ENCODE measurements around the gene ERN1.

Gene ERN1

DNA sequence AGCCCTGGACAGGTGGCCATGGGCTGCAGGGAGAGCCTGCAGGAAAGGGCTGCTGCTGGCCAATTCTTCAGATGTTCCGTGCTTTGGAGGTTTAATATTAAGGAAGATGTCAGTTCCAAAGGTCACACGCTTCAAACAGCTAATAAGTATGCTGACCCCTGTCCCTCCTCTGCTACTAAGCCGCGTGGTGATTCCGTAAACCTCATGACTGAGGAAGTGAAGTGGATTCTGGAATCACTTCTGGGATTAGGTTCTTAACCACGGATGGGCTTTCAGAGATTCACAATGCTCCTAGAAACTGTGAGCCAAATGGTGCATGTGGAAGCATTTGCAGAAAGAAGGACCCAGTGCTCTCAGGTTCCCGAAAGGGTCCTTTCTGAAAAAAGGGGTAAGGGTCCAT is 28.5 kb upstream of the ERN1 start:
- DNase-seq (ENCODE audit: low read depth in 4 of 4, low spot score in 1 of 4) = no peak

DNA sequence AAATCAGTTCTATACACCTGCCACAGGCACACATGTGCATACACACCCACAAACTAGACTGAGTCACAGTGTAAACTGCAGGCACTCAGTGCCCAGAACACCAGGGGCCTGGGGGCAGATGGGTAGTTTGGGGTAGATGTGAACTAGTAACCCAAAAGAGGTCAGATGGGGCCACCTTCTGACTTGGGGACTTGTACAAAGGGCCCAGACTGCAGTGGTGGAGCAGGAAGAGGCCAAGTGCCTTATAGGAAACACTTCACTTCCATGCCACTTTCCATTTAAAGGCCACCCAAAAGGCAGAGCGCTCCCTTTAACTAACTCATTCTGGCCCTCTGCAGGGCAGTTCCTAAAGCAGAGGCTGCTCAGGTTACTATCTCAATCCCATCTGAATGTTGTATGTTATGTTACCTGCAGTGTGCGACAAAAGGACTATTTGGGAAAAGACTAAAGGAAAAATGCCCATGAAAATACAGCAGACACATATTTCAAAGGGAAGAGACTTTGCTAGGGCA is 27.8 kb upstream of the ERN1 start:
- DNase-seq (ENCODE audit: low read depth in 4 of 4, low spot score in 1 of 4) = no peak

DNA sequence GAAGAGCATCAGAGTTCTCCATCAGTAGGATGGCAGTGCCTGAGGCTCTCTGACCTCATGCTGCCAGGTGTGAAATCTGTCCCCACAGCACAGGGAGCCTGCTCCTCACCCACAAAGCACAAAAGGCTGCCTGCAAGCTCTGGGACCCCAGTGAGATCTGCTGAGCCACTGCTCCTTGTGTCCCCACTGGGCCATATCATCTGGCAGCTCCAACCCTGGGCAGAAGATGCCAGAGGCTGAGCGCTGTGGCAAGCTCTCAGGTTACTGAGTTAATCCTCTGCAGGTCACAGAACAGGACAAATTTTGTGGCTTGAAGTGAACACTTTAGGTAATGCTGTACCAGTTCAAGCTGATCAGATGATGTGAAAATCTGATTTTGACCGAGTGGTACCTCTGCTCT is 26.7 kb upstream of the ERN1 start:
- DNase-seq (ENCODE audit: low read depth in 4 of 4, low spot score in 1 of 4) = no peak

DNA sequence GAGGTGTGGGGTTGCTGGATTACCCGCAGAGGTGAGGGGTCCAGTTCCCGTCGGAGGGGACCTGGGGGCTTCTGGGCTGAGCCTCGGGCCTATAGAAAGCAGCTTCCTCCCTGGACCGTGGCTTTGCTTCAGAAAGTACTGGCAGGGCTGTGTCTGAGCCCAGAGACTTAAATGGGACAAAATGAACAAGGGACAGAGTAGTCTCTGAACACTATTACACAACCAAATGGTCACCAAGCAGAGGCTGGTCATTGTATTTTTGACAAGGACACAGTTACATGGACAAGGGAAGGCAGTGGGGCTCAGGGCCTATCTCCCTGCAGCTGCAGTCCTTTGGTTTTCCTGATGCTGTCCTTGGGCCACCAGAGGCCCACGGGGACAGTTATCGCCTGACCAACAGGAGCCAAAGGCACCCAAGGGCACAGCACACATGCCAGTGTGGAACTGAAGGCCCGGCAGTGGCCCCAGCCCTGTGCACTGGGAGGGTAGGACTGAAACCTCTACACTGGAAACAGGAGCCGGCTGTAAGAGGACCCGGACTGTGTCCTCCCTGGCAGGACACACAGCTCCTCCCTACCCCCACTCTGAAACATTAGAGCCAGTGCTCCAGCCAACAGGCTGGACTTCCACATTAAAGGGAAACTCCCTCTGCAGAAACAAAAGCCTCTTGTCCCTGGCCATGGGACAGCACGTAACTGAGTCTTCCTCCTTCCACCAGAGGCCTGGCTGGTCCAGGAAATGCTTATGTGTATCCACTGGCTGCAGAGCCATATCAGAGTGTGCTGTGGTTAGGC is 26.0 kb upstream of the ERN1 start:
- no peak for DNase-seq (ENCODE audit: low read depth in 4 of 4, low spot score in 1 of 4)

DNA sequence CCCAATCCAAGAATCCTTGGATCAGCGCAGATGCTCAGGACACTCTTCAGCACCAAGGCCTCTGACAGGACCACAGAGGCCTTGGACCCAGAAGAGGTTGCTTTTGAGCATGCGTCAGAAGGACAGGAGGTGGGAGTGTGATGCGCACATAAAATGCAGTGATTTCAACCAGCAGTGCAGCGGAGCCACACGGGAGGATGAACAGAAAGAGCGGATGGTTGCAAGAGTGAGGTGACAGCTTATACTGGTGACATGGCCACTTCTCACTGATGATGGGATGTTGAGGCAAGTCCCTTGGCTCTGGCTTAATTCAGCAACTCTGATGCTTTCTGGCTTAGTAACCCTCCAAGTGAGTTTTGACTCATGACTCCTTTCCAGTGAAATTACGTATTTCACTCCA is 25.2 kb upstream of the ERN1 start:
- DNase-seq (ENCODE audit: low read depth in 4 of 4, low spot score in 1 of 4) = no peak

DNA sequence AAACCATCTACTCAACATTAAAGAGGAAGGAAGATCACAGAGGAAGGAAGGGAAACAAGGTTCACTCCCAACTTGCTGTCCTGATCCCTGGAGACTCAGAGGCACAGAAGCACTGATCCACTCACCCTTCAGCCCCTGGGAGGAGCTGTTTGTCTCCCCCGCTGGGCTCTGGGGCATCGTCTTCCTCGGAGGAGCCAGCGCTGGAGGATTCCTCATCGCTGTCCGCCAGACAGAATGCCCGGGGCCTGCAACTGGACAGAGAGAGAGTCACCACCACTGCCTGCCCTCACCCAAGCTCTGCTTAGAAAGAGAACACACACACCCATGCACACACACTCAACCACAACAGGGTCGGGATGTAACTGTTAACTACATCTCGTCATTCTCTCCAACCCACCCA is 24.8 kb upstream of the ERN1 start:
- DNase-seq (ENCODE audit: low read depth in 4 of 4, low spot score in 1 of 4) = no peak

DNA sequence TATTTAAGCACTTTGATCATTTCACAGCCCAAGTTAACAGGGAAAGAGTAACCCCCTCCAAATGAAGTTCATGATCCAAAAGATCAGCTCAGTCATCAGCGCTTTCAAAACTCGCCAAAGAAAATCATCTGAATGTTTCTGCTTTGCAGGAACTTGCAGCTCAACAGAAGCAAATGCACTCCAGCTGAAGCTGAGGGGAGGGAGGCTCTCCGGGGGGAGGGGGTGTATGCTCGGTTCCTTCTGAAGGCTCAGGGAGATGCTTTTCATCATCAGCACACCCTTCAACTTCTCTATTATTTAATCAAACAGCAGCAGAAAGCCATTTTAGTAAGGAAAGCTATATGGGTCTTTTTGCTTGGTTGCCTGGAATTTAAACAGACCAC is 24.4 kb upstream of the ERN1 start:
- no peak for DNase-seq (ENCODE audit: low read depth in 4 of 4, low spot score in 1 of 4)

DNA sequence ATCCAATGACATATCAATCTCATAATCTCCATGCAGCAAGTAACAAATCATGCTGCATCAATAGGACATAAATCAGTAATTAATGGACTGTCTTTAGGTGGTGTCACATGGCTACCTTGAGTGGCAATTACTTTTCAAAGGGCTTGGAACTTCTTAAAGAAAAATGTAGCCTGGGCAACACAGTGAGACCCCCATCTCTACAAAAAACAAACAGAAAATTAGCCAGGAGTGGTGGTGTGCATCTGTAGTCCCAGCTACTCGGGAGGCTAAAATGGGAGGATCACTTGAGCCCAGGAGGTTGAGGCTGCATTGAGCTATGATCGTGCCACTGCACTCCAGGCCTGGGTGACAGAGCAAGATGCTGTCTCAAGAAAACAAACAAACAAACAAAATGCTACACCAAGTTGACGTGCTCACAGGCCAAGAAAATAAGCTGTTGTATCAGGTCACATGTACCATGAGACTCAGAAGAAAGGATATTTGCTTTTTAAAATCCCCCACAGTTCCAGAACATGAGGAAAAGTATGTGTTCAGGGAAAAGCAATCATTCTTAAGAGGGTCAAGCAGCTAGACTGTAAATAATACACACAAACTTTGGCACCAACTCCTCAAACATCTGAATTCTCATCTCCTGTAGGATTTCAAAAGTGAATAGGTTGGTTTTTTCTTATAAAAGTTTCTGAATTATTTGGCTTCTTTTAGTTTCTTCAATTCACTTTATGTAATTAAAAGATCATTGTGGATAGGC is 23.8 kb upstream of the ERN1 start:
- no peak for DNase-seq (ENCODE audit: low read depth in 4 of 4, low spot score in 1 of 4)

DNA sequence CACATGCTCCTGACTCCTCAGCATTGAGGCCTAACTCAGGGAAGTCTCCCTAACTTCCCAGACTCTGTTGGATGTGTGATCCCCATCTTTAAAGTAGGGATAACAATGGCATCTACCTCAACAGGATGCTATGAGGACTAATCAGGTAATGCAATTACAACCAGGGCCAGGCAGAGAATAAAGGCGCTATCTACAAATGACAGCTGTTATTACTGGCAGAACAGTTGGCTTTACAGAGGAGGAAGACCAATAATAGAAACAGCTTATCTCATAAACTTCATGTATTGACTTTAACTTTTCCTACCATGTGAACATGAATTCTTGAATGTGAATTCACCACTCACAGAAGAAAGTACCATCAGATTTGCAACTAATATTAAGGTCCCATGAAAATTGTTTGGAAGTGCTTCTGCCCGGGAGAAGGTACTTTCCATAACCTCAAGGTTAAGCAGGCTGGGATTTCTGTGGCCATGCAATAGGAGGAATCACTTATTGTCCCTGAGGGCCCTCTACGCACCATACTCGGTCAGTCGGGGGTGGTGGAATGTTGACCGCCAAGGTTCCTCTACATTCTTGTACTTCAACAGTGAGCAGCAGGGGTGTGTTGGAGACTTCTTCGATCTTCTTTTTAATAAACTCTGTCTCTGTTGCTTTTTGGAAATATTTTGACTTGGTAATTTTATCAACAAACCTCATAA is 22.6 kb upstream of the ERN1 start:
- no peak for DNase-seq (ENCODE audit: low read depth in 4 of 4, low spot score in 1 of 4)

DNA sequence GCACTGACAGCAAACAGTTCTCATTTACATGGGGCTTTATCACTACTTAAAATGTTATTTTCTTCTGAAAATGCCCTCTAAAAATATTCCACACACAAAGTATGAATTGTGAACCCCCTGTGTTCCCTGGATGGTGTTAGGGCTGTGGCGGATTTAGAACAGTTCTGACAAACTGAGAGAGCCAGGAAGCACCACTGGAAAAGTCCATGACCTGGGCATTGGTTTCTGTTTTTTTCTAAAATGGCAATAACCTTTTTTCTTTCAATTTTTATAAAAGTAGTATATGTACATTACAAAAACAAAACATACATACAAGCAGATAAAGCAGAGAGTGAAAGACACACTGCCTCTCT is 21.0 kb upstream of the ERN1 start:
- DNase-seq (ENCODE audit: low read depth in 4 of 4, low spot score in 1 of 4) = no peak

DNA sequence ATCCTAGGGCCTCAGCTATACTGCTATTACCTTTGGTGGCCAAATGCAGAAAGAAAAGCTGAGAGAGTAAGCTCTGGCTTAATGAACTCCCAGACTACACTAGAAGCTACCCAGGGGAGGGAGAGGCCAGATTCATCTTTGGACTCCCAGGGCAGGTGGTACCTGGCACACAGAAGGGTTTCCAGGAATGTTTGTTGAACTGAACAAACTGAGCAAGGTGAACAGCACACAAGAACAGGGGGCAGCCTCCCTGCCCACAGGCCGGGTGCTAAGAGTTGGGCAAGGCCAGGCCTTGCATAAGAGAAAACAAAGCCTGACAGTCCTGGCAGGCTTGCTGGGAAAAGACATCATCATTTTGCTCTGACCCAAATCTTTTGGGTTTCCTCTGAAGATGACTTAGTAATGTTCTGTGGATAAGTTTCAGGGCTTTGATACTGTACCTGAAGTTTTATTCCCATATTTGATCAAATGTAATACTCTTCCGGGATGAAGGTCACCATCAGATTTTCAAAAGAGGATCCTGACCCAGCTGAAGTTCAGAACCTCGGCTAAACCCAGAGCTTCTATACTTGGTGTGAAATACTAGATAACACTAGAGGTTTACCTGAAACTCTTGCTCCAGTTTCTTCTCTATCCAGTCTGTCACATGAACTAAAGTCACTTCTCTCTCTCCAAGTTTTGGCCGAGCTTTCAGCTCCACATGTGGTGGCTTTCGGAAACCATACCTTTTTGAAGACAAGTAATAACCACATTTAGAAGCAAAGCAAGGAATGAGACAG is 20.5 kb upstream of the ERN1 start:
- DNase-seq (ENCODE audit: low read depth in 4 of 4, low spot score in 1 of 4) = no peak

DNA sequence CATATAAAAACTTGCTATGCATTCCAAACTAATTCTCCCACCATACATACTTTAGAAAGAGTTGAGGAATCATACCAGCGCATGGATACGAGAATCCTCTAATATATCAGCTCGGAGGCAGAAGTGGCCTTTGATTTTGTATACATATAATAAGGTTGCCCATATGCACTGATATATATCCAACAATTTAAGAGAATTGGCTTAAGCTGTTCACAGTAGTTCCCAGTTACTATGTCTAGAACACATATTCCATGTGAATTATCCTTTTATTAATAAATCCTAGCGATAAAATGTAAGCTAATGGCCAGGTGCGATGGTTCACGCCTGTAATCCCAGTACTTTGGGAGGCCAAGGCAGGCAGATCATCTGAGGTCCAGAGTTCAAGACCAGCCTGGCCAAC is 19.3 kb upstream of the ERN1 start:
- no peak for DNase-seq (ENCODE audit: low read depth in 4 of 4, low spot score in 1 of 4)

DNA sequence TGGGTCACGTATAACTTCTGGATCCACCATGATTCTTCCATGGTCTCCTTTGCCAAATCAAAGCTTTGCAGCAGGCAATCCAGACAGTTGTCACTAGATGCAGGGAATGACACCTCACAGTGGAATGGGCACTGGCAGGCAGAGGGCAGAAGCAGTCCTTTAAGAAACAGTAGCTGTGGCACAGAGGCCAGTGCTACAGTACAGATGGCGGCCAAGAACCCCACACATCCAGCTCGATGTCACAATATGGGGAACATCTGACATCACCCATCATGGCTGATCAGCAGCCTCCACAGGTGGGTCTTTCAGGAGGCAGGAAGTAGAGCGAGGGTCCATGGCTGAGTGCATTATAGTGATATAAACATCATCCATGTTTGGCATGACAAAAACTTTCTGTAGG is 18.8 kb upstream of the ERN1 start:
- no peak for DNase-seq (ENCODE audit: low read depth in 4 of 4, low spot score in 1 of 4)

DNA sequence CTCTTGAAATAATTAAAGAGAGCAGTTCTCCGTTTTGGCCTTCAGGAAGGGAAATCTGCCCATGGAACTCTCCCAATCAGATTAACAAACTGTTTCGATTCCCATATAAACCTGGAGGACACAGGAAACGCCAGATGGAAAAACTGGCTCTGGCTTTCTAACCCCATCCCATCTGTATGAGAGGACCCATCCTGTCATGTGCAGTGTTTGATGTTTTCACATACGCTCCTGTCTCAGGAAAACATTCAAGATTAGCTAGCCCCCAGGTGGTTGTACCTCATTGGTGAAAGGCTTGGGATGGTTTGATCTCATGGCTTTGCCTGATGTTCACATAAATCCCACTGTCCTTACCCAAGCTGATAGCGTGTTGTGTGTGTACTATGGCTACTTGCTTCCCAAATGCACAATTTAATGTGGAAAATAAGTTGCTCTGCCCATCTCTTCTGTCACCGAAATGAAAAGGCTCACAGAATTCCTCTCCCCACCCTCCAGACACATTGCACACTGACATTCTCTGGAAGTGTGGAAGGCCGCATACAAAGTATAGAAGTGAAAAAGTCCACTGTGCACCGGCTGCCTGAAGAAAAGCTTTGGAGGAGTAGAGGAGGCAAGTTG is 18.2 kb upstream of the ERN1 start:
- DNase-seq (ENCODE audit: low read depth in 4 of 4, low spot score in 1 of 4) = no peak

DNA sequence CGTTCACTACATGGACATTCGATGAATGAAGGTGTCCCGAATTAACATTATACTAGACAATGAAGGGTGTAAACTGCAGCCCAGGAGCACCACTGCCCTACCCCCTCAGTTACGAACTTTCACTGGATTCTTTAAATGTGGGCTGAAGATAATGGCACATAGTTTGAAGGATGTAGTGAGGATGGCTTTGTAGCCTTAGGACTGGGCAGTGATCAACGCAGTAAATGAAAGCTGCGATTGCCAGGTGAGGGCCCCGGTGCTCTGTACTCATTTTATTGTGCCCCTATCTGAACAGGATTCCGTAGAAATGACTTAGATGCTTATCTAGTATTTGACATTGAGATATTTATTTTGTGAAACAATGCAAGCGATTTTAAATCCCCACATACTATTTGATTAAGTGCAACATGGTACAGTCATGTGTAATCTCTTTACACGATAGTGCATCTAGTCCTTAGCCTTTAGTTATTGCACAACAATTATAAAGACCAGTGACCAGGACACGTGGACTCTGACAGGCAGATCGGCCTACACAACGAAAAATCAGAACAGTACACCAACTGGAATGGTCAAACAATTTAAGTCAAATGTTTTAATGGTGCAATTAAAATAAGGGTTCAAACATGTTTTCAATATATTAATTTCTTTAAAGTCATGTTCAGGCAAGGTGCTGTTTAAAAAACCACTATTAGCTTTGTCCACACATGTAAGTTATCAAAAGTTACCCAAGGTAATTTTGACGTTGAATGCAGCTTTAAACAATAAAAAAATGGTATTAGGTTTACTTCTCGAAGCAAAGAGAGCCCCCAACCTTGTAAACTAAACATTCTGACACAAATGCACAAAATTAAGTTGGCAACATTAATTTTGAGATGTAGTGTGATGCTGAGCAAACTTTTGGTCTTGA is 17.4 kb upstream of the ERN1 start:
- peak in 1 of 4 experiments; percentile 24 for DNase-seq (ENCODE audit: low read depth in 4 of 4, low spot score in 1 of 4)

DNA sequence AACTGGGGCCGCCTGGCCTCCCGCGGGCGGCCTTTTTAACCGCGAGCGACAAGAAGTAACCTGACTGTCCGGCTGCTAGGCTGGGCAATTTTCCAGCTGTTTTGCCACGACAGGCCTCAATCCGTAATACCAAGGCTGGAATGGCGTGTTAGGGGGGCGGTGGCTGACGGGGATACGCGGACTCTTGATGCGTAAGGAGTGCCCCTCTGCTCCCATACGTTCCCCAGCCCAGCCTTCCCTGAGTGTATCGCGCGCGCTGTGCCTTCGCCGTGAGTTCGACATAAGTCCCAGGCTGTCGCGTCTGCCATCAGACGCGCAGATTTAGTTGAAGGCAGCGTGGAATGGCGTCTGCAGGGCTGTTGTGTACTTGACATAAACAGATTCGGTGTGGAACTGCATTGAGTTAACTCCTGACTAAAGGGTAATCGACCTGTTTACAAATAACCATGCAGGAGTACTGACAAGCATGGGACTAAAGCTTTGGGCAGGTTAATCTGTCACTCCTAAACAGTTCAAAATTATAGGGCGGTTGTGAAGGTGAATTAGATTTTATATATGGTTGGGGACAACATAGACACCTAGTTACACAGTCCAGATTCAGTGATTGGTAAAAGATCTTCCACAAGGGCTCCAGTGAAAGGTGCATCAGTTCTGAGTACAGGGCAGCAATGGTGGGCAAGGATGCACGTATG is 16.6 kb upstream of the ERN1 start:
- DNase-seq (ENCODE audit: low read depth in 4 of 4, low spot score in 1 of 4) = peak in 2 of 4 experiments; percentile 33 to 46

DNA sequence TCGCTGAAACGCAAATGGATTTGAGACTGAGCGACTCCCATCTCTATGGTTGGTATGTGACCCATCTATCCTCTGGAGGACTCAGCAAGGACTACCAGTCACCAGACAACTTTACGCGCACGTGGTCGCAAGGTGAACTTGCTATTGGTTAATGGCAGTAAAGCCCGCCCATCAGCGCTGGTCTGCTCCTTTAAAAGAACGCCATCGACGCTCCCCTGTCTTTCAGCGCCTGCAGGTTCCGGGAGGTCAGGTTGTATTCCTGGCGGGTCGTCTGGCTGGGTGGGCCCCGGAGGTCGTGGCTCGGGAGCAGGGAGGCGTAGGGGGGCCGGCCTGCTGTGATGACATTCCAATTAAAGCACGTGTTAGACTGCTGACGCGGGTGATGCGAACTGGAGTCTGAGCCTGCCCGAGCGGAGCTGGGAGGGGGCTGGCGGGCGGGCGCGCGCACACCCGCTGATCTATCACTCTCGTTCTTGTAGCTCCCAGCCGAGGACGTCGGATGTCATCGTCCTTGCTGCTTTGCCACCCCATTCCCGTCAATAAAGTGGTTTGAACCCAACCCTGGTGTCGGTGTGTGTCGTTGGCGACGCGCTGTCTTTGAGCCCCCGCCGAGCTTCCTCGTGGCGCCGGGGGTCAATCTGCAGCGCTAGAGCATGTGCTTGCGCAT is 15.9 kb upstream of the ERN1 start:
- DNase-seq (ENCODE audit: low read depth in 4 of 4, low spot score in 1 of 4) = peak; percentile 86 to 90 (median 90)

DNA sequence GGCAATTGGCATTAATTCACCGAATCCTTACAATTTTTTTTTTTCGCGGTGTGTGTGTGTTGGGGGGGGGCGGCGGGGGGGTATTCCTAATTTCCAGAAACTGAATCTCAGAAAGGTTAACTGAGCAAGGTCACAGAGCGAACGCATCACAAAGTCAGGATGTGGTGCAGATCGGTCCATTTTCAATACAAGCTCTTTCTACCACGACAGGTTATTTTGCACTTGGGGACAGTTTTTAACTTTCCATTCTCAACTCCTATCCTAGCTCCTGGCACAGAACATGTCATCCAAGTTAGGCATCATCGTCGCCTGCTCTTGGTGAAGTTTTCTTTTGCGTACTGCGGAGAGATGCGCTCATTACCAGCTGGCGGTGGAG is 15.4 kb upstream of the ERN1 start:
- DNase-seq (ENCODE audit: low read depth in 4 of 4, low spot score in 1 of 4) = no peak

DNA sequence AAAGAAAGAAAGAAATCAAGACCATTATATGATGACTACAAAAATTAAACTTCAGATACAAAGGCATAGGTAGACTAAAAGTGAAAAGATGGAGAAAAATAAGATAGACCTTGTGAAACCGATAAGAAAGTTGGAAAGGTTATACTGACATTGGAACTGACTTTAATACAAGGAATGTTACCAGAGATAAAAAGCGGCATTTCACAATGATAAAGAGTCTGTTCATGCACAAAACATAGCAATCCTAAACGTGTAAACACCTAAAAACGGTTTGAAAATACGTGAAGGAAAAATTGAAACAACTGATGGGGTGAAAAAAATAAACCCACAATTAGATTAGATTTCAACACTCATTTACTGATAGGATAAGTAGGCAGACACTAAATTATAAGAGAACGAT is 9.6 kb upstream of the ERN1 start:
- DNase-seq (ENCODE audit: low read depth in 4 of 4, low spot score in 1 of 4) = no peak
